Stimulated activated CD4-positive, alpha-beta T cell treated with anti-CD3 and anti-CD28 coated beads, TNF-alpha, amount 100 ng/mL, for 1 hour (primary cell): ENCODE results near the gene NR1D1.
A peak's percentile ranks its signal among the peaks of the same experiment; 100 is the strongest.
"Not testable (repeated sequence)": the region's sequence is repeated elsewhere in the genome, so short reads cannot be mapped to it uniquely, and the experiment has no call there.

Experiments used
- DNase-seq, 3 donors: peaks; one replicate each; pipeline ENCODE4 v3.0.0-alpha.2; 2020; ENCODE audit warnings: low read depth in 3 of 3, low spot score in 1 of 3

NR1D1 gene

DNA sequence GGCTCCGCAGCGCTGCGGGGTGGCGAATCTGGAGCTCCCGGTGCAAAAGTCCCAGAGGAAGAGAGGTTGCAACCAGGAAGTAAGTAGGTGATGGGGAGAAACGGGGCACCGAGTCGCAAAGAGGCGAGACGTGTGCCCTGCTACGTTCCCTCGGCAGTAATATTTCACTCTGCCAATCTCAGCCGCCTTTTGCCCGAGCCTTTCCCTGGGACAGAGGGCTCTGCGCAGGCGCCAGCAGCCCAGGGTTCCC lies at the start of gene NR1D1:
Gene NR1D1 (minus strand): TSS at position 171 of the 250 bp plus-strand sequence. CDS start 495 bp downstream, outside the sequence.
- DNase-seq = no peak

DNA sequence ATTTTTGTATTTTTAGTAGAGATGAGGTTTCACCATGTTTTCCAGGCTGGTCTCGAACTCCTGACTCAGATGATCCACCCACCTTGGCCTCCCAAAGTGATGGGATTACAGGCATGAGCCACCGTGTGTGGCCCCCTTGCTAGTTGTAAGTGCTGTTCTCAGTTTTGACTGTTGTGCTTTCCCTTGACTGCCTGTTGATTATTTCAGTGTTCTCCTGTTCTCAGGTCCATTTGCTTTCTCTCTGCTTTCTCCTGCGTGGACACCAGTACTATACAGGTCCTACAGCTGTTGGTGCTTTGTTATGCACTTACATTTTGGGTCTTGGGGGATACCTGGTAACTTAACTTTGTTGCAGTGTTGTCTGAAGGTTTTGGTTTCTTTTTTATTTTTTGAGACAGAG lies 48.1 kb upstream of the NR1D1 start:
- no peak for DNase-seq

DNA sequence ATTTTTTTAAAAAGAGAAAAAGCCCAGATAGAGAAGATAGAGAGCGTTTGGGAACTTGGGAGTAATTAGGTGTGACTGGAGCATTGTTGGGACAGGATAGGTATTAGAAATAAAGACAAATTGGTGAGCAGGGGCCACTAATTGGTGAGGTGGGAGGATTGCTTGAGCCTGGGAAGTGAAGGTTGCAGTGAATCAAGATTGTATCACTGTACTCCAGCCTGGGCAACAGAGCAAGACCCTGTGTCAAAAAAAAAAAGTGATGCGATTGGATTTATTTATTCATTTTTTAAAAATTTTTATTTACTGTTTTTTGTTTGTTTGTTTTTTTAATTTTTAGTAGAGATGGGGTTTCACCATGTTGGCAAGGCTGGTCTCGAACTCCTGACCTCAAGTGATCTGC lies 45.1 kb upstream of the NR1D1 start:
- no peak for DNase-seq

DNA sequence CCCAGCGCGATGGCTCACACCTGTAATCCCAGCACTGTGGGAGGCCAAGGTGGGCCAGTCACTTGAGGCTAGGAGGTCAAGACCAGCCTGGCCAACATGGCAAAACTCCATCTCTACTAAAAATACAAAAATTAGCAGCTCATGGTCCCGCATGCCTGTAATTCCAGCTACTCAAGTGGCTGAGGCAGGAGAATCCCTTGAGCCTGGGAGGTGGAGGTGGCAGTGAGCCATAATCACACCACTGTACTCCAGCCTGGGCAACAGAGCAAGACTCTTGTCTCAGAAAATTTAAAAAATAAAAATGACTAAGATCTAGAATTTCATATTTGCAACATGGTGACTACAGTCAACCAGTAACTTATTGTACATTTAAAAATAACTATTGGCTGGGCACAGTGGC lies 42.8 kb upstream of the NR1D1 start:
- not testable (repeated sequence) for DNase-seq

DNA sequence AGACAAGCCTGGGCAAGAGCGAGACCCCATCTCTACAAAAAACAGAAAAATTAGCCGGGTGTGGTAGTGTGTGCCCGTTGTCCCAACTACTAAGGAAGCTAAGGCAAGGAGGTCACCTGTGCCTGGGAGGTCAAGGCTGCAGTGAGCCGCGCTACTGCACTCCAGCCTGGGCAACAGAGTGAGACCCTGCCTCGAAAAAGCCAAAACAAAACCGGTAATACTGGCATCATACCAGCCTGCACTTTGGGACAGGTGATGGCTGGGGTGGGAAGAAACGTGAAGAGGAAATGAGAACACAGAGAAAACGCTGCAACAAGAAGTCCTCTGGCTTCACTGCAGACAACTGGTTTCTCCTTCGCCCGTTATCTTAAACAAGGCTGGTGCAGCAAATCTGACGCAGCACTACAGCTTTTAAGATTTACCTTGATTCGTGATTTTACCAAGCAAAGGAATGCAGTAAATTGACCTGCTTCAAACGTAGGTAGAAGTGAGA lies 39.2 kb upstream of the NR1D1 start:
- no peak for DNase-seq

DNA sequence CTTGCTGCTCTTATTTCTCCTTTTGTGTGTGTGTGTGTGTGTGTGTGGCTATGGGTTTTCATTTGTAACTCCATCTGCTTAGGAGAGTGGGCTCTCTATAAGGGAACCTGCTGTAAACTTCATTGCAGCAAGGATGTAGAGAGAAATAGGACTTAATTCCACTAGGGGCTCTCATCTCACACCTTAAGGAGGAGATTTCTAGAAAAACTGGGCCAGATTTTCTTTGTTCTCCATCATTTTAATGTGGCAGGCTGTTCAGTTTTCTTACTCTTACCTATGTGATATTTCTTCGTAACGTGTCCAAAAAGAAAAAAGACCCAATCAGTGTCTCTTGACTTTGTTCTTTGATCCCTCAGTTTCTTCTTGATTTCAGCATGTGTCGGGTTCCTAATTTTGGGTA lies 35.4 kb upstream of the NR1D1 start:
- DNase-seq = no peak

DNA sequence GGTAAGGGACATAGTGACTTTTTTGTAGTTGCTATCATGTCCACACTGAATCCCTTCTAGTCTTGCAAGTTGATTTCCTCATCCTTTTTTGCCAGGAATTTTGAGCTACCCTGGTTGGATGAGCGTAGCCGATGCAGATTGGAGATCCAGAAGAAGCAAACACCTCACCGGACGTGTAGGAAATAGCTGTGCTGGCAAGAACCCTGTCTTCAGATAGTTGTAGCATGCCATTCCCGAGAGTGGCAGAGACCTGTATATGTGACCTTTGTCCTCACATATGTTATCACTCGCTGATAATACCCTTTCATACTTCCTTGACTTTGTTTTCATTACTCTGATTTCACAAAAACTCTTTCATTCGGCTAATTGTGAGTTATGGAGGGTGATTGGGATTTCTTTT lies 33.8 kb upstream of the NR1D1 start:
- DNase-seq = no peak

DNA sequence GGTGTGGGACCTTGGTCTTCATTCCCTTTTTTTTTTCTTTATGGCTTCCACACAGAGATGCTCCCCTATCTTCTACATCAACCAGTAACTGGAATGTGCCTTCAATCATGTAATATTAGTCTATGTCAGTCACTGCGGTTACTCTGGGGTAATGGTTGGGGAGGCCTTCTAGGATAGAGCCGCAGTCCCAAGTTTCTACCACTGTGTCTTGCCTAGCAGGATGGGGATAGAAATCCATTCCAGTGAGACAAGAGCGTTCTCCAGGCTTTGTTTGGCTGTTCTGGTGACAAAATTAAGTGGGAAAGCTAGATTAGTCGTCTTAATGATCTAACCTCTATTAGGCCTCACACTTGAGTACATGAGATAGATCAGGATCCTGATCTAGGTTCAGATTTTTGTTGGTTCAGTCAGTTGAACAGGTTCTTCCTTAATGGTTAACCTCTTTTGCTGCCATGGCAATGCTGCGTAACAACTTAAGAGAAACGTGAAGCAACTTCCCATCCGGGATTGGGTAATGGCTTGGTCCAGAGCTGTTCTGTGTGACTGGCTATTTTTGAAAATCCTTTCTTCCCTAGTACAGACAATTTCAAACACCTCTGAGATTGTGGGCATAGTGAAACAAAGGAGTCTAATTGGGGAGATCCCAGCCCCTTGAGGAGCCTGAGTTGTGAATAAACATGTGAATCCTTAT lies 30.1 kb upstream of the NR1D1 start:
- no peak for DNase-seq

DNA sequence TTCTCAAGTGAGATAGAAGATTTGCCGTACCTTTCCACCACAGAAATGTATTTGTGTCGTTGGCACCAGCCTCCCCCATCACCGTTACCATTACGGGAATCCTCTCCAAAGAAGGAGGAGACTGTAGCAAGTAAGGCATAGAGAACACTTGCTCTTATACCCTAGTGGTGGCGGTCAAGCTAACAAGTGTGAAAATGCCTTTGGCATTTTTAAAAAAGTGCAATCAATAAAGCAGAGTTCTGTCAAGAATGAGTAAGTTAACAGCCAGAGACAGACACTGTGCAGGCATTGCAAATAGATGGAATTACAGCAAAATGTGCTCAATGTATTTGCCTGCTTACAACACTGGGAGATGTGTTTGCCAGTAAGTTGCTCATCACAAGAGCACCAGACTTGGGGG lies 29.1 kb upstream of the NR1D1 start:
- DNase-seq = no peak

DNA sequence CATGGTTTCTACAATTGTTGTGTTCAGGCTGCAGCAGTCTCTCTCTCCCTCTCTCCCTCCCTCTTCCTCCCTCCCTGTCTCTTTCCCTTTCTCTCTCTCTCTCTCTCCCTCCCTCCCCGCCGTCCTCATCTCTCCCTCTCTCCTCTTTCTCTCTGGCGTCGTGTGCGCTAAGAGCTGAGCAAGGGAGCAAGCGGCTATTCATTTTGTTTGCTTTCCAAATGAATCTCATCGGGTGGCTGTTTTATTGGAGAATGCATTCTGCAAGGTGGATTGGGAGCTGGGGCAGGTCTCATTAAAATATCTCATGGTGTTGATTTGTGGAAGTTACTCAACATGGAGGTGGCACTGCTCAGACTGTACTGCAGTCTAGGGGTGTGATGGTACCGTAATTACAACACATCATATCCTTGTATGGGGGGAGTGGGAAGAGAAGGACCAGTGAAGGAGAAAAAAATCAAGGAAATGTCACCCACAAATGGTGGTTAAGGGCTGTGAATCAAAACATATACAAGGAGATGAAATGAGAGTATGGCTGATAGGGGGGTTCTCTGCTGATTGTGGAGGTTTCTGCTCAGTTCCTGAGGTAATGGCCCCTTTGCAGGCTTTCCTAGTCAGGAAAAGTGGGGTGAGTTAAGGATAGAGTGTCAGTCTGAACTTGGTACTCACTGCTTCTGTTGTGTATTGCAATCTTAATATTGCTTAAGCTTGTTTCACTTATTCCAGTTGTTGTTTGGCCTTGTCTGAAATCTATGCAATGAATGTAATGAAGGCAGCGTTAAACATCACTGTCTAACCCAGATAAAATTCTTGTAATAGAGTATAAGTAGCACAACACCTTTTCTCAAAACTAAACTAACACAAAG lies 24.1 kb upstream of the NR1D1 start:
- no peak for DNase-seq

DNA sequence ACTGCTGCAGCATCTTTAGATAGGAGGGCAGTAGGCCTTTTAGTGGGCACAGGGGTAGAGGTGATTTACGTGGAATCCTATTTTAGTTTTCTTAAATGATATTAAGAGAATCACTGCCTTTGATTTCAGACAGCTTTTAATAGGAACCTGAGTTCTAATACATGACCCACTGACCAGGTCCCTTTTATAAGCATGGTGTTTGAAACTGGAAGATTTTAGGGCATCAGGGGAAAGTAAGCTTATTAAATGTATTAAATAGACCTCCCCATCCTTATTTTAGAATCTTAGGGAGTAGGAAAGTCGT lies 23.4 kb upstream of the NR1D1 start:
- DNase-seq = no peak

DNA sequence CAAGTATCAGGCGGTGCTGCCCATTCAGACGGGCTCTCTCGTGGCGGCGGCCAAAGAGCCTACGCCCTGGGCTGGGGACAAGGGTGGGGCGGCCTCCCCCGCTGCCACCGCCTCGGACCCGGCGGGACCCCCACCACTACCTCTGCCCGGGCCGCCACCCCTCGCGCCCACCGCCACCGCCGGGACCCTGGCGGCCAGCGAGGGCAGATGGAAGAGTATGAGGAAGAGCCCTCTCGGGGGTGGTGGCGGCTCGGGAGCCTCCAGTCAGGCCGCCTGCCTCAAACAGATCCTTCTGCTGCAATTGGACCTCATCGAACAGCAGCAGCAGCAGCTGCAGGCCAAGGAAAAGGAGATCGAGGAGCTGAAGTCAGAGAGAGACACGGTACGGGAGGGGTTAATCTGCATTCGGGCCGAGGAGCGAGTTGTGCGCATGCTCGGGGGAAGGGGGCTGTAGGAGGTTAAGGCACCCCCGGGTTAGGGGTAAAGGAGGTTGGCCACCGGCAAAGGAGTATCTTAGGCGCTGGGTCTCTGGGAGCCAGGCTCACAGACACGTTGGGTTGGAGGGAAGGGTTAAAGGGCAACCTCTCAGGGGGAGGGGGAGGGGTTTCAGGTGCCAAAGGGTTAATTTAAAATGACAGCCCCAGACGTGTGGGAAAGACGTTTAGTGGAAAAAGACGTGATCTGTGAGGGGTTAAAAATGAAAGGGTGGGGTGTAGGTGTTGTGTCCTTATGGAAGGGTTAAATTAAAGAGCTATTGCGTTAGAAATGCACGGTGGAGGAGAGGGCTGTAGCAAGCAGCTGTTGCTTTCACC lies 22.8 kb upstream of the NR1D1 start:
- peak in 1 of 3 donors; percentile 40 for DNase-seq

DNA sequence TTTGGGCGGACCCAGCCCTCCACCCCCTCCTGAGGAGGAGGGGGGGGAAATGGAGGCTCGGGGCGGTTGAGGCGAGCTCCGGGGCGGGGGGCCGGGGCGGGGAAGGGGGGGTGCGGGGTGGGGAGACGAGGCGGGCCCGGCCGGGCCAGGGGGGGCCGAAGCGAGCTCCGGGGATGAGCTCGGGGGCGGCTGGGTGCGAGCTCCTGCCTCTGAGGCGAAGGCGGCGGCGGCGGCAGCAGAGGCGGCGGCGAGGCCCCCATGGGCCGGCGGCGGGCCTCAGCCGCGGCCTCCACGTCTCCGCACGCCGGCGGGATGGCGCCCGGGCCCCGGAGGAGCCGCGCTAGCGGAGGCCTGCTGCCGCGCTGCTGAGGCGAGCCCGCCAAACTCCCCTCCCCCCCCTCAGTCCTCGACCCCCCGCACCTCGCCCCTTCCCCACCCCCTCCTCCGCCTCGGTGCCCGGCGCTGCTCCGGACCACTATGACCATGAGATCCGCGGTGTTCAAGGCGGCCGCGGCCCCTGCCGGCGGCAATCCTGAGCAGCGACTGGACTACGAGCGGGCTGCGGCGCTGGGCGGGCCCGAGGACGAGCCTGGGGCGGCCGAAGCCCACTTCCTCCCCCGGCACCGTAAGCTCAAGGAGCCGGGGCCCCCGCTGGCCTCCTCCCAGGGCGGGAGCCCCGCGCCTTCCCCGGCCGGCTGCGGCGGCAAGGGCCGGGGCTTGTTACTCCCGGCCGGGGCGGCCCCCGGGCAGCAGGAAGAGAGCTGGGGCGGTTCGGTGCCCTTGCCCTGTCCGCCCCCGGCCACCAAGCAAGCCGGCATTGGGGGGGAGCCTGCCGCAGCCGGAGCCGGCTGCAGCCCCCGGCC lies 22.0 kb upstream of the NR1D1 start:
- DNase-seq = no peak

DNA sequence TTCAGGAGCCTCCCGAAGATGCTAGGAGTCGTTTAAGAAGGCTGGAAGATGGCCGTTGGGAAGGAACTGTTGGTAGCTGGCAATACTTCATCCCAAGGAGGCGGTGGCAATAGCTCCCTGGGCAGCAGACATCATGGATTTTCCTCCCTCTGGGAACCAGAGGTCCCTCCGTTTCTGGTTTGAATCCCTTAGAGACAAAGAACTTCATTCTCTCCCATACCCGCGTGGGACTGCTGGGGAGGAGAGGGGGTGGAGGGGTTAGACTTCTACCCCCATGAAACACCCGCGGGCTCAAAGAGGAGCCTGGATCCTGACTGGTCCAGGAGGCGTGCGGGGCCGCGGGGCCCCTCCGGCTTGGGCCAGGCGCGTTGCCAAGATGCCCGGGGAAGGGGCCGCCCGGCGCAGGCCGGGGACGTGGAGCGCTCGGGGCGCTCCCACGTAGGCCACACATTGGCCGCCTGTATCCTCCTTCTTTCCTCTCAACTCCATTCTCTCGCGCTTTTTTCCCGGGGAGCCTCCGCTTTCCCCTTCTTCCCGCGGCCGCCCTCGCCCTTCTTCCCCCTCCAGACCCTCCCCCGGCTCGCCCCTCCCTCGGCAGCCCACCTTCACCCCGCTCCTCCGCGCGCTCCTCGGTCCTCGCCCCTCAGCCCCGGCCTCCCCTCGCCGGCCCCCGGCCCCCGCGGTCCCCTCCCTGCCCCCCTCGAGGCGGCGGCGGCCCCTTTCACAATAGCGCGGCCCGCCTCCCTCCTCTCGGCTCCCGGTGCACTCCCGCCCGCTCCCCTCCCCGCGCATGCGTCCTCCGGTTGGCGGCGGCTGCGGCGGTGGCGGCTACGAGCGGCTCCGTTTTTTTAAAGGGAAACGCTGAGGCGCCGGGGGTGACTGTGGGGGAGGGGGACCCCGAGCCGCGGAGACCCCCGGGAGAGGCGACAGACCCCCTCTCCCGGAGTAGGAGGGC lies 21.1 kb upstream of the NR1D1 start, which contains the start of gene MSL1:
Gene MSL1 (plus strand): TSS at position 791 of the 955 bp plus-strand sequence. CDS start 642 bp downstream, outside the sequence.
- DNase-seq = peak; percentile 69 to 81 (median 71)

DNA sequence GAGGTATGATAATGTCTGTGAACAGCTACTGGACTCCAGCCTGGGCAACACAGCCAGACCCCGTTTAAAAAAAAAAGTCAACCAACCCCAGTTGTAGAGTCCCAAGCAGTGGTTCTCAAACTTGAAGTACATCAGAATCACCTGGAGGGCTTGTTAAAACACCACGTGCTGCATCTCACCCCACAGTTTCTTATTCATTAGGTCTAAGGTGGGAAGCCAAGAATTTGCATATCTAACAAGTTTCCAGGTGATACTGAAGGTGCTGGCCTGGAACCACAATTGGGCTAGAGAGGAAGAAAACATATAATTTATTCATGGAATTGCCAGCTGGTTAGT lies 14.7 kb upstream of the NR1D1 start:
- no peak for DNase-seq

DNA sequence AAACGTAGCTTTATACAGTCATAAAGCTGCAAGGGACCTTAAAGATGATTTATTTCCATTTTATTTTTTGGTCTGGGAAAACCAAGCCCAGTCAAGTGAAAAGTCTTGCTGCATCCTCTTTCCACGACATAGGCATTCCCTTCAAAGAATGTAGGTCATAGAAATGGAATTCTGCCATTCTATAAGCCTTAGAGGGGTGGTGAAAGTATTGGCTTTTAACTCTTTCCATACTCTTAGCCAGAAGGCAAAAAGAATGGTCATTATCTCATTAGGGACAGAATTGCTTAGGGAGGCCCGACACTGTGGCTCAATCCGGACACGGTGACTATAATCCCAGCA lies 13.5 kb upstream of the NR1D1 start:
- DNase-seq = no peak

DNA sequence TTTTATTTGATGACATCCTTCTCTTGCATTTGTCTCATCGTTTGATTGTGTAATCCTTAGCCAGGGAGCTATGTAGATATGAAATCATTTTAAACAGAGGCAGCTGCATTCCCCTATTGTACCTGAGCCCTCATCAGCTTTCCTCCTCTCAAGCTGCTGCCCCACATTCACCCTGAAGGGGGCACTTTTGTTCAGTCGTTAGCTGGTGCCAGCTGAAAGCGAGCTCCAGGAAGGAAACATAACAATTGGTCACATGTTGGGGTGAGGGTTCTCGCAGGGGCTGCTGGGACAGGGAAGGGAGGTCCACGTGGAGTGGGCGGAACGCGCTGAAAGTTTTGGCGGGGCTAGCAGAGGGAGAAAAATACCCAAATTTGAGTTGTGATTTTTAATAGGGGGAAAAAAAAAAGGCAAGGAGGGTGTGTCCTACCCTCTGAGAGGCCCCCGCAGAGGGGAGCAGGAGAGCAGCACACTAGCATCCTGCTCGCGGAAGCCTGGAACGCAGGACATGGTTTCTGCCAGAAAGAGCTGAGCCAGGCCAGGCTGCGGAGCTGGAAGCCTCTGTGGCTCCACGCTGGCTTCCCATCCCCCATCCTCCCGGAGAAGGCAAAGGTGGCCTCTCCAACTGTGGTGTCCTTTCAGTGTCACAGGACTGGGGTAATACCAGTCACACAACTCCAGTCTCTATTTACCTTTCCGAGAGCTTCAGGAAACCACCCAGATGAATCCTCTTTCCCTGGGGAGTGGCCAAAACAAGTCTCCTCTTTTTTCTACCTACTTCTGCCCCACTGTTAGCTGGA lies 12.9 kb upstream of the NR1D1 start:
- peak; percentile 80 to 85 (median 84) for DNase-seq

DNA sequence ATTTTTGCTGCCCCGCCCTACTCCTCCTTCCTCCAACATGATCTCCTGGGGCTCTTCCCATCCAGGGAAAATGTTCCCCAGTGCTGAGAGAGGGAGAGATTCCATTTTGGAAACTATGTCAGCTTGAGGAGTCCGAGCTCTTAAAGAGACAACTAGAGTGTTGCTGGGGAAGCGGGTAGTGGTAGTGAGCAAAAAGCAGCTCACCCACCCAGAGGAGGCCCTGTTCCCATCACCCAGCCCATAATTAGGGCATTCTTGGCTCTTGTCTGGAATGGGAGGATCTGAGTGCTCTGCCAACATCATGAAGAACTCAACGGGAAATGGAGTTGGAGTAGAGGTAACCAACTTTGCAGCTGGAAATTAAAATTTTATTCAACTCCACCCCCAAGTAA lies 12.3 kb upstream of the NR1D1 start:
- DNase-seq = no peak

DNA sequence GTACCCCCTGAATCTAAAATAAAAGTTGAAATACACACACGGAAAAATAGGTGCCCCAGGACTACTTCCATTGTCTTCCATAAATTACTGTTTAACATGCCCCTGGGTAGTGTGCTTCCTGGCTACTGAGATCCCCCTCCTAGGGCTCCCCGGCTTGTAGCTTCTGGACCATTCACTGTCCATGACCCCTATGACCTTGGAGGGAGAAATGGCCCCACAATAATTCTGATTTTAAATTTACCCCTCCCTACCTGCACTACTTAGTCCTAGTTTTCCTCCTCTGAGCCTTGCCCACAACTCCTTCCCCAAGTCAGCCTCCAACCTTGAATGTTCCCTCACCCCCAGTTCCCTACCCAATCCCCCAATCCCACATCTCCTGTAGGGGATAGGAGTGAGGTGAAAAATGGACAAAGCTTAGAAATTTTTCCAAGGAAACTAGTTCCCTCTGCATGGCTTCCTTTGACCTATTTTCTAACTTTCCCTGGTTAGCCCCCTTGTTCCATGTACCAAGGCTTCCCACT lies 11.9 kb upstream of the NR1D1 start:
- DNase-seq = no peak
